Large intestine (tissue), 3 donors: Measurements from ENCODE around the gene TBC1D4. TPM values are rescaled to one million over a fixed set of nuclear protein-coding genes. Genes with fewer than 3 reads are reported as not detected.
"Not testable (repeated sequence)": the region's sequence is repeated elsewhere in the genome, so short reads cannot be mapped to it uniquely, and the experiment has no call there.

Experiments
- DNase-seq, 2 donors: peaks; one replicate each; pipeline versions ENCODE4 v3.0.0 to v3.0.0-alpha.2; 2013
- H3K27ac ChIP-seq: one replicate; pipeline ENCODE4 v1.5.1; 2013; ENCODE audit warnings: low read length
- H3K27me3 ChIP-seq: 2 replicates; pipeline ENCODE4 v1.6.1; 2013; ENCODE audit warnings: low read length; ENCODE audit not compliant: control insufficient read depth, insufficient read depth
- H3K36me3 ChIP-seq: 2 replicates; pipeline ENCODE4 v1.6.1; 2013; ENCODE audit warnings: low read length; ENCODE audit not compliant: control insufficient read depth, insufficient read depth
- H3K4me1 ChIP-seq: one replicate; pipeline ENCODE4 v1.6.1; 2013; ENCODE audit warnings: low read length; ENCODE audit not compliant: control insufficient read depth, insufficient read depth
- H3K4me3 ChIP-seq: one replicate; pipeline ENCODE4 v1.5.1; 2013; ENCODE audit warnings: low read length
- H3K9me3 ChIP-seq: one replicate; pipeline ENCODE4 v1.6.1; 2013; ENCODE audit warnings: mild to moderate bottlenecking, low read depth, low read length, moderate library complexity; ENCODE audit not compliant: control insufficient read depth
- WGBS: methylation state at CpG from one replicate; pipeline ENCODE4 v1.1.5; 2013; ENCODE audit warnings: low lambda C conversion rate; ENCODE audit not compliant: insufficient coverage; 5-methylcytosine and 5-hydroxymethylcytosine counted together
- polyA plus RNA-seq: library from polyadenylated mRNA; unstranded; fragments of 120-200 nt; gene quantifications from one replicate; pipeline ENCODE4 v1.2.1, GENCODE V29; 2013

The TBC1D4 gene
- polyA plus RNA-seq, 1 donor = 10.1 TPM

DNA sequence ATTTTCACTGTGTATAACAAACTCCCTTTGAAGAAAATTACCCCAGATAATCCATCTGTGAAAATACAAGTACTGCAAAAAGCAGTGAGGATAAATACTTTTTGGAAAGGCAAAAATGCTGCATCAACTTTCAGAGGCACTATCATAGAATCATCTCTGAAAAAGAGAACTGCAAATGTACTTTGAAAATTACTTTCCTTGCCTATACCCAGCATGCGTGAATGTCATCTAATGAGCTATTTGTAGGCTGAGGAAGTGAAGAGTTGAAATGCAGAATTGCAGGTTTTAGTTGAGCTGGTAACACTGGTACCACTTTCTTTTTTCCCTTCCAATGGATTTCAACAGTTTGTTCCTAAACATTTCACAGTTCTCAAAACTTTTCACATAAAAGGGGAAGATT lies 196.7 kb downstream of the TBC1D4 start:
- H3K36me3 ChIP-seq = peaks cover 4% of the 10 kb centered on the region
- no CpG with 5 or more reads among the region's 1 CpG for WGBS
- H3K4me1 ChIP-seq = no peaks in the 10 kb centered on the region
- H3K27me3 ChIP-seq = no peaks in the 10 kb centered on the region
- no peaks in the 10 kb centered on the region for H3K9me3 ChIP-seq
- no peak overlapping the region for H3K4me3 ChIP-seq
- no peak overlapping the region for H3K27ac ChIP-seq
- no peak for DNase-seq

DNA sequence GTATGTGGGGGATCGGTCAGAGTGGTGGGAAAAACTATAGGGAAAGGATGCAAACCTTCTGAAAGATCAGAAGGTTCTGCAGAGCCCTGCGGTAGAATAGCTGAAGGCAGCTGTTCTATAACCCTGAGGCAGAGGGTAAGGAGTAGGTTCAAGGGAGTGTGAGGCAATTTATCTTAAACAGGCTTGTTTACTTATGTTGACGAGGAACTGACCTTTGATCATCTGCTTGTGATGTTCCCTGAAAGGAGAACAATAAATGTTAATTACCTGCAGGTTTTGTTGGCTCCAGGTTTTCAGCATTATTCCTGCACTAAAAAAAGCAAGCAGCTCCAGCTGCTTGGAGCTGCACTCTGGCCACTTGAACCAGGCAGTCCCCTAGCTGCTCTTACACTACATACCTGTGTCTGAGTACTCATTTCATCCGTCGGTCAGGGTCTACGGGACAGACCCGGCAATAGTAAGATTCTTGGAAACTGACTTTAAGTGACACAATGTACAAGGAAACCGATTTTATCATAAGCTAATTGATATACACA lies 202.1 kb downstream of the TBC1D4 start:
- peaks cover 3% of the 10 kb centered on the region for H3K9me3 ChIP-seq
- DNase-seq = peak in 1 of 2 donors; percentile 24
- 100% methylated on average over 1 of the region's 8 CpGs for WGBS
- no peak overlapping the region for H3K4me3 ChIP-seq
- no peaks in the 10 kb centered on the region for H3K27me3 ChIP-seq
- H3K4me1 ChIP-seq = no peaks in the 10 kb centered on the region
- no peaks in the 10 kb centered on the region for H3K36me3 ChIP-seq
- no peak overlapping the region for H3K27ac ChIP-seq

DNA sequence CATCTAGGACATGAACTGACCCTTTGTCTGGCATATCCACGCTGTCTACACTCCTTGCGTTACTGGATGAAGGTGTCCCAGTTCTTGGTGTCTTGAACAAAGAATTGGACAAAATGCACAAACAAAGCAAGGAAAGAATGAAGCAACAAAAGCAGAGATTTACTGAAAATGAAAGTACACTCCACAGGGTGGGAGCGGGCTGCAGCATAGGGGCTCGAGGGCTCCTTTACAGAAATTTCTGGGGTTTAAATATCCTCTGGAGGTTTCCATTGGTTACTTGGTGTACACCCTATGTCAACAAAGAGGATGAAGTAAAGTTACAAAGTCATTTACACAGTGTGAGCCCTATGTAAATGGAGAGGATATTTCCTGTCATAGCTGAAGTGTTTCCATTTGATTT lies 208.3 kb downstream of the TBC1D4 start:
- not testable (repeated sequence) for H3K27me3 ChIP-seq, DNase-seq, H3K36me3 ChIP-seq, H3K4me3 ChIP-seq, H3K27ac ChIP-seq, H3K4me1 ChIP-seq, H3K9me3 ChIP-seq
- 100% methylated on average over 1 of the region's 4 CpGs for WGBS

DNA sequence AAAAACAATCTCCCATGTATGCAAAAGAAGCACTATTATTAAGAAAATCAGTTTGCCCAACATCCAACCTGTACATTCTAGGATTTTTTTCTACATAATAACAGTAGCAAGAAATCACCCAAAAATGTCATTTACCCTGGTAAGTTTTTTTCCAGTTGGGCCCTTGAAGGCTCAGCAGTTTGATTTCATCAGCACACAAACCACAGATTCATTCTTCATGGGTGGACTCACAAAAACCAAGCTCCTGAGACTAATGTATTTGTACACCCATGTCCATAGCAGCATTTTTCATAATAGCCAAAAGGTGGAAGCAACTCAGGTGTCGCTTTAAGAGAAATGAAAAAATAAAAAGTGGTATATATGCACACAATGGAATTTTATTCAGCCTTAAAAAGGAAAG lies 210.1 kb downstream of the TBC1D4 start:
- no peak overlapping the region for H3K27ac ChIP-seq
- no peaks in the 10 kb centered on the region for H3K9me3 ChIP-seq
- H3K36me3 ChIP-seq = no peaks in the 10 kb centered on the region
- no peak for DNase-seq
- no peaks in the 10 kb centered on the region for H3K27me3 ChIP-seq
- H3K4me1 ChIP-seq = no peaks in the 10 kb centered on the region
- H3K4me3 ChIP-seq = no peak overlapping the region
- WGBS = no CpG with 5 or more reads among the region's 1 CpG

DNA sequence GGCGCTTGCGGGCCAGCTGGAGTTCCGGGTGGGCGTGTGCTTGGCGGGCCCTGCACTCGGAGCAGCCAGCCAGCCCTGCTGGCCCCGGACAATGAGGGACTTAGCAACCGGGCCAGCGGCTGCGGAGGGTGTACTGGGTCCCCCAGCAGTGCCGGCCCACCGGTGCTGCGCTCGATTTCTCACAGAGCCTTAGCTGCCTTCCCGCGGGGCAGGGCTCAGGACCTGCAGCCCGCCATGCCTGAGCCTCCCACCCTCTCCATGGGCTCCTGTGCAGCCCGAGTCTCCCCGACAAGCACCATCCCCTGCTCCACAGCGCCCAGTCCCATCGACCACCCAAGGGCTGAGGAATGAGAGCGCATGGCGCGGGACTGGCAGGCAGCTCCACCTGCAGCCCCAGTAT lies 213.5 kb downstream of the TBC1D4 start:
- H3K4me1 ChIP-seq, H3K9me3 ChIP-seq, DNase-seq, H3K27me3 ChIP-seq, H3K4me3 ChIP-seq, H3K36me3 ChIP-seq, H3K27ac ChIP-seq: not testable (repeated sequence)
- WGBS = no CpG with 5 or more reads among the region's 24 CpGs

DNA sequence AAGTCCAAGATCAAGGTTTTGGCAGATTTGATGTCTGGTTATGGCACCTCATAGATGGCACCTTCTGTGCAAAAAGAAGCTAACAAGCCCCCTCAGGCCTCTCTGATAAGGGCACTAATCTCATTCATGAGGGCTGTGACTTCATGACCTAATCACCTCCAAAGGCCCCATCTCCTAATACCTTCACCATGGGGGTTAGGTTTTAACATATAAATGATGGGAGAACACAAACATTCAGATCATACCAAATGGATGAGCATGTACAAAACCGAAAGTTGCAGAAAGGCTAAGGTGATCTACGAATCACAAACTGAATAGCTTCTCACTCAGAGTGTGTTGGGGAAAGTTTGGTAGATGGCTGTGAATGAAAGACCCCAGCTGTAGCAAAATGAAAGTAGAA lies 217.4 kb downstream of the TBC1D4 start:
- Histone ChIP-seq H3K27me3 (no peaks in the 10 kb centered on the region), H3K9me3 (no peaks in the 10 kb centered on the region), H3K36me3 (no peaks in the 10 kb centered on the region), H3K27ac (no peak overlapping the region), H3K4me1 (no peaks in the 10 kb centered on the region), H3K4me3 (no peak overlapping the region)
- 100% methylated on average over 2 of the region's 2 CpGs for WGBS
- DNase-seq = no peak

DNA sequence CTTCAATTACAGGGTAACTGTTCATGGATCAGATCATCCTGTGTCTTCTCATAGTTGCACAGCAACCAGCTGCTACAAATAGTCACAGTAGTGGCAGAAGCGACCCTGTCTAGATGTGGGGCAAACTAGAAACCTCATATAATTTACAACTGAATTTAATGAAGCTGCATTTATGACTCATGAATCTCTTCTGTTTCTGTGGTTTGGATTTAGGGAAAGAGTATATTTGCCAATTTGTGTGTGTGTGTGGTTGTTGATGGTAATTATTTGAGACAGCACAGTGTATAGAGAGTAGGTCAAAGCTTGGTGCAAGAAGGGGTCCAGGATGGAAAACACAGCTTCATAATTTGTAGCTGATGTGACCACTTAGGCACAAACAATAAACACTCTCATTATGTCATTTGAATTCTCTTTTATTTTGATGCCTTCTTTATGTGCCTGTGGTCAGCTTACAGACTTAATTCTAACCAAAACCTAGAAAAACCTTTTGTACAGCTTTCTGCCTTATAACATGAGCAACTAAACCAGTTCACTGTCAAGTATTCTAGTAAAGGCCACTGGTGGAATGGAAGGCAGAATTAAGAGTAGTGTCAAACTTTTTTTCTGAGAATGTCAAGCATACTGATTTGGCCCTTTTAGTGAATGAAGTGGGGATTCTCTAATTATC lies 218.1 kb downstream of the TBC1D4 start:
- H3K27me3 ChIP-seq = no peaks in the 10 kb centered on the region
- no peak for DNase-seq
- WGBS = 80% methylated on average over 1 of the region's 1 CpG
- no peaks in the 10 kb centered on the region for H3K4me1 ChIP-seq
- H3K36me3 ChIP-seq = no peaks in the 10 kb centered on the region
- no peak overlapping the region for H3K27ac ChIP-seq
- H3K4me3 ChIP-seq = no peak overlapping the region
- H3K9me3 ChIP-seq = no peaks in the 10 kb centered on the region

DNA sequence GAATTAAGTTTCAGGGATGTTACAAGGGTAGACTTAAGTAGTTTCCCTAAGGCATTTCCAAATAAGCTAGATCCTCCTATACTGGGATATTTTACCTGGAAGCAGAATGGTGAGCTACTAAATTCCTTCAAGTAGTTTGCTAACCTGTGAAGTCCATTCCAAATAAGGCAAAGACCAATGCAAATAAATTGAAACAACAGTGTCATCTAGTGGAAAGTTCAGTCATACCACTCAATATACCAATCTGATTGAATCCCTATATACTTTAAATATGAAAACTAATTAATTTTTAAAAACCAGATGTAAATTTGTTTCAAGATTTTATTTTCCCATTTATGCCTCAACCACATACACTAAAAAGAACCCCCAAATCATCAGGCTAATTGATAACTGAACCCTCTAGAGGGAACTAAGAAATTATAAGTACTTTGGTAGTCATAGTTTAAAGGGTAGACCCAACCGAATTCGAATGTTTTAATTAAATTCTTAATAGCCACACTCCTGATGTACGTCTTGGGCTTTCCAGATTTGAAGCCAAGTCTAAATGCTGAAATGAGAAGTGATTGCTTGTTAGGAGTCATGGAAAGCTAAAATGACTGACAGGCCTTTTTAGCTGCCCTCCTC lies 223.7 kb downstream of the TBC1D4 start:
- peaks cover 2% of the 10 kb centered on the region for H3K27me3 ChIP-seq
- H3K36me3 ChIP-seq = no peaks in the 10 kb centered on the region
- WGBS = 100% methylated on average over 2 of the region's 3 CpGs
- H3K9me3 ChIP-seq = no peaks in the 10 kb centered on the region
- no peak overlapping the region for H3K27ac ChIP-seq
- no peaks in the 10 kb centered on the region for H3K4me1 ChIP-seq
- DNase-seq = peak in 1 of 2 donors; percentile 13
- H3K4me3 ChIP-seq = no peak overlapping the region

DNA sequence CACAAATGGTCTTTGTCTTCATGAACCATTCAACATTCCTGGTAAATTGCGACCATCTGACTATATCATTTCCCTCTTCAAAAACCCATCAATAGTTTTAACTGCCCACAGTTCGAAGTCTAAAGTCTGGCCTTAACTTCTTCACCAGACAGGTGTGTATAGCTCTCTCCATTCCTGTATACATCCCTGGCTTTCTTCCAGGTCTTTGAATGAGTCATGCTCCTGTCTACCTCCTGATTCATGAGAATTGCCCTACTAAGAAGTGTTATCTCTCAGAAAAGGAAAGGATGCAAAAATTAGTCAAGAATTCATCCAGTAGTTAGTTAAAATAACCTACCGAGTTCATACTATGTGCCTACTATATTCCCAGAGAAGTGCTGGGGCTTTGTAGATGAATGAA lies 225.0 kb downstream of the TBC1D4 start:
- Histone ChIP-seq H3K4me3 (no peak overlapping the region), H3K9me3 (no peaks in the 10 kb centered on the region), H3K4me1 (no peaks in the 10 kb centered on the region), H3K27me3 (peaks cover 2% of the 10 kb centered on the region), H3K36me3 (no peaks in the 10 kb centered on the region), H3K27ac (no peak overlapping the region)
- peak; percentile 72 to 89 for DNase-seq
- WGBS = 40% methylated on average over 2 of the region's 3 CpGs

DNA sequence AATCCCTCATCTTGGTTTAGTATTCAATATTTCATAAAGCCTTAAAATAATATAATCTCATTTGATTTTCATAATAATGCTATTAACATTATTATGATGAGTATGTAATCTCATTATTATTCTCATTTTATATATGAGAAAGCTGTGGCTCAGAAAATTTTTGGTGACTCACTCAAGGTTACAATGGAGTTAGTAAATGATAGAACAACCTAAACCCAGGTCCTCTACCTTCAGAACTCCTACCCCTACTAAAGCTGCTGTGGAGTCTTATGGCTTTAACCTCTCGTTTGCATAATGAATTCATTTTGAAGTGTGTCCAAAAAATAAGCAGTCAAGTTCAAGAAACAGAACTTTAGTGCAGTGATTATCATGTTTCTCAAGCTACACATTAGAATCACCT lies 226.3 kb downstream of the TBC1D4 start:
- DNase-seq = no peak
- no peaks in the 10 kb centered on the region for H3K36me3 ChIP-seq
- 60% methylated on average over 1 of the region's 1 CpG for WGBS

DNA sequence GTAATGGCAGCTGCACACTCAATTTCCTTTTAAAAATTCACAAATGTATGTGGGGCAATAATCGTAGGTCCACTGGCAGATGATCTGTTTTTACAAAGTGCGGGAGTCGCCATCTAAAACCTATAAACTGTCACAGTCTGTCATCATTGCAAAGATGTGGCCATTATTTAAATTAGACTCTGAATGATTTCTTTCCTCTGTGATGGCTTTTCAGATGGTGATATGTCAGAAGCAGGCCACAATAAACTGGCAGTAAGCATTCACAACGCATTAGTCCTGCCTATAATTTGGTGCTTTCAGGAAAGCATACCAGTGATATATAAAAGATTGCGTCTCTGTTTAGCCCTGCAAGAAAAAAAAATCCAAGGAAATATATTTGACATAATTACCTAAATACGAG lies 226.8 kb downstream of the TBC1D4 start:
- no peak overlapping the region for H3K27ac ChIP-seq
- H3K27me3 ChIP-seq = peaks cover 2% of the 10 kb centered on the region
- H3K4me3 ChIP-seq = no peak overlapping the region
- H3K9me3 ChIP-seq = no peaks in the 10 kb centered on the region
- no peaks in the 10 kb centered on the region for H3K4me1 ChIP-seq
- WGBS = no CpG with 5 or more reads among the region's 6 CpGs
- DNase-seq = no peak
- no peaks in the 10 kb centered on the region for H3K36me3 ChIP-seq

More for the DNA sequence above, 226.3 kb downstream of the TBC1D4 start:
- no peak overlapping the region for H3K27ac ChIP-seq
- no peak overlapping the region for H3K4me3 ChIP-seq
- H3K9me3 ChIP-seq = no peaks in the 10 kb centered on the region
- no peaks in the 10 kb centered on the region for H3K4me1 ChIP-seq
- H3K27me3 ChIP-seq = peaks cover 2% of the 10 kb centered on the region
